RWPE2 (cell line): ENCODE measurements around the gene NELFB.
A peak's percentile ranks its signal among the peaks of the same experiment; 100 is the strongest.

Experiments
- ATAC-seq: fragments of 200-7000 bp; cut with Tn5 transposase; 3 replicates; pipeline ENCODE4 v1.9.1; 2021; ENCODE audit warnings: low read depth
- DNase-seq: peaks from one replicate; pipeline ENCODE4 v3.0.0-alpha.2; 2020; ENCODE audit warnings: low spot score
- H3K27ac ChIP-seq: fragments of 450-650 bp; 2 replicates; pipeline ENCODE4 v1.5.1; 2017; ENCODE audit warnings: mild to moderate bottlenecking; ENCODE audit not compliant: poor library complexity, severe bottlenecking
- H3K27me3 ChIP-seq: fragments of 250-450 bp; sonication (Bioruptor Pico); 2 replicates; pipeline ENCODE4 v1.5.1; 2021; ENCODE audit warnings: mild to moderate bottlenecking, moderate library complexity; ENCODE audit not compliant: insufficient read depth, poor library complexity, severe bottlenecking
- H3K36me3 ChIP-seq: fragments of 250-450 bp; sonication (Bioruptor Pico); 2 replicates; pipeline ENCODE4 v1.5.1; 2020; ENCODE audit warnings: low read depth, mild to moderate bottlenecking, moderate library complexity
- H3K4me1 ChIP-seq: fragments of 250-450 bp; sonication (Bioruptor Pico); 2 replicates; pipeline ENCODE4 v1.5.1; 2021; ENCODE audit warnings: mild to moderate bottlenecking, moderate library complexity; ENCODE audit not compliant: insufficient read depth, poor library complexity, severe bottlenecking
- H3K4me3 ChIP-seq: fragments of 250-450 bp; sonication (Bioruptor Pico); 2 replicates; pipeline ENCODE4 v1.5.1; 2021; ENCODE audit warnings: mild to moderate bottlenecking, moderate library complexity; ENCODE audit not compliant: severe bottlenecking
- H3K9me3 ChIP-seq: fragments of 250-450 bp; sonication (Bioruptor Pico); 2 replicates; pipeline ENCODE4 v1.5.1; 2021; ENCODE audit warnings: mild to moderate bottlenecking, moderate library complexity; ENCODE audit not compliant: severe bottlenecking
- CTCF ChIP-seq: fragments of 450-650 bp; IDR thresholded peaks from one replicate; pipeline ENCODE4 v1.5.1; 2017; ENCODE audit warnings: mild to moderate bottlenecking, moderate library complexity; ENCODE audit not compliant: poor library complexity, severe bottlenecking

NELFB gene

GRCh38 chr9:137267933-137268355, 12.8 kb downstream of the NELFB start:
- Histone ChIP-seq H3K27me3 (no peaks in the 10 kb centered on the region), H3K9me3 (no peaks in the 10 kb centered on the region), H3K27ac (no peak overlapping the region), H3K4me1 (no peaks in the 10 kb centered on the region), H3K36me3 (peaks cover 83% of the 10 kb centered on the region), H3K4me3 (no peak overlapping the region)
- TF ChIP-seq CTCF, result no peak
- DNase-seq (peak; percentile 44), ATAC-seq (no peak)

- Histone ChIP-seq H3K36me3 (peaks cover 81% of the 10 kb centered on the region), H3K4me1 (peaks cover under 1% of the 10 kb centered on the region), H3K27ac (peak overlapping the region; percentile 2), H3K4me3 (no peak overlapping the region), H3K27me3 (no peaks in the 10 kb centered on the region), H3K9me3 (no peaks in the 10 kb centered on the region)
- no peak for DNase-seq
- ATAC-seq, result no peak
- no peak for TF ChIP-seq CTCF
Measured at GRCh38 chr9:137268538-137269201, 13.5 kb downstream of the NELFB start.

GRCh38 chr9:137269231-137269772, 14.2 kb downstream of the NELFB start:
- no peak for ATAC-seq
- H3K27me3 ChIP-seq, result no peaks in the 10 kb centered on the region
- peaks cover 75% of the 10 kb centered on the region for H3K36me3 ChIP-seq
- TF ChIP-seq CTCF, result no peak
- DNase-seq, result peak; percentile 39
- no peaks in the 10 kb centered on the region for H3K9me3 ChIP-seq
- H3K4me3 ChIP-seq, result no peak overlapping the region
- H3K4me1 ChIP-seq, result peaks cover 7% of the 10 kb centered on the region
- H3K27ac ChIP-seq, result peak overlapping the region; percentile 2

- no peak for ATAC-seq
Measured at GRCh38 chr9:137270929-137271695, 16.0 kb downstream of the NELFB start.

More at GRCh38 chr9:137270929-137271695, 16.0 kb downstream of the NELFB start:
- no peak for TF ChIP-seq CTCF
- H3K4me3 ChIP-seq, result no peak overlapping the region
- no peaks in the 10 kb centered on the region for H3K27me3 ChIP-seq
- no peaks in the 10 kb centered on the region for H3K9me3 ChIP-seq
- no peak overlapping the region for H3K27ac ChIP-seq
- peaks cover 59% of the 10 kb centered on the region for H3K36me3 ChIP-seq
- H3K4me1 ChIP-seq, result peaks cover 10% of the 10 kb centered on the region
- peak; percentile 56 for DNase-seq
